ENCODE data around the gene BNIP1. TPM values are rescaled to one million over a fixed set of nuclear protein-coding genes. Genes with fewer than 3 reads are reported as not detected.
A peak's percentile ranks its signal among the peaks of the same experiment; 100 is the strongest.

The BNIP1 gene
- polyA plus RNA-seq, 3 donors, result 9.2 to 13.6 (median 9.8) TPM

DNA sequence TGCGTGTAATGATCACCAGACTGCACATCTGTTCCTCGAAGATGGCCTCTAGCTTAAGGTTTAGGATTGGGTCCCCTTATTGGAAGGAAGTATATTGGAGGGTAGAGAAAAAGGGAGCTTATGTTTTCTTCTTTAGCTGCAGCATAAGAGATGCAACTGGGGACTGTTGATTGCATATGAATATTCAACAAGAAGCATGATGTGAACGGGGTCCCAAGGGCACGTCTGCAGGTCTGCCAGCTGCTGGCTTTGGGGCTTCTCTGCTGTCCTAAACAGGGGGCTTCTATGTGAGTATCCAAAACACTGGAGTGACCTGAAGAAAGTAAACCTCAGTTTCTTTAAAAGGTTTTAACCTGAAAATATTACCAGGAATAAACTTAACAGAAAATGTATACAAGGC, 3.6 kb upstream of the BNIP1 start:
- no peak overlapping the region for H3K4me3 ChIP-seq (replicated peaks in 1 of 3; ENCODE audit: low read depth in 2 of 3, low read length in 3 of 3)

DNA sequence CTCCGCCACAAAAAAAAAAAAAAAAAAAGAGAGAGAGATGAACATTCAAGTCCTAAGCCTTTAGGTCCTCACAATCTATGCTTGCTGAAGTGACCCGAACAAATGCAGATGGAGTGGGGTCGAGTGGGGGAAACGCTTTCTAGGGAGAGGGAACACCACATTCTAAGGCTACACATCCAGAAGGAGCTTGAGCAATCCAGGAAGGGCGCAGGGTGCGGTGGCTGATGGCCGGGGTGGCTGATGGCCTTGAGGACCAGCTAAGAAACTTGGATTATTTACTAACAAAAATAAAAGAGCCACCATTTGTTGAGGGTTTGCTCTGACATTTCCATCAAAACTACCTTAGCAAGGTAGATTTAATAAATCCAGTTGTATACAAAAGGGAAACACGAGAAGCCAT, 764 bp upstream of the BNIP1 start:
- Histone ChIP-seq H4K20me1 (ENCODE audit: insufficient read depth, low read length) (no peaks in the 10 kb centered on the region), H3K4me3 (replicated peaks in 1 of 3; ENCODE audit: low read depth in 2 of 3, low read length in 3 of 3) (no peak overlapping the region), H3K4me1 (ENCODE audit: control insufficient read depth in 1 of 2, insufficient read depth in 2 of 2, low read length in 2 of 2) (peaks cover 5 to 11% of the 10 kb centered on the region in 2 donors), H3K27ac (ENCODE audit: low read depth in 1 of 2, low read length in 2 of 2) (no peak overlapping the region), H3K36me3 (replicated peaks in 1 of 2; ENCODE audit: control insufficient read depth in 1 of 2, insufficient read depth in 2 of 2, low read length in 2 of 2) (peaks cover 13 to 25% of the 10 kb centered on the region in 2 donors), H3K4me2 (replicated peaks; ENCODE audit: extremely low read depth, low read length, poor library complexity, severe bottlenecking) (no peak overlapping the region), H3K9ac (ENCODE audit: insufficient read depth, low read length, poor library complexity, severe bottlenecking) (no peak overlapping the region), H3K9me3 (replicated peaks in 1 of 2; ENCODE audit: control insufficient read depth in 1 of 2, insufficient read depth in 1 of 2, low read length in 2 of 2) (no peaks in the 10 kb centered on the region), H3K27me3 (ENCODE audit: control insufficient read depth in 2 of 2, insufficient read depth in 2 of 2, low read length in 2 of 2) (no peaks in the 10 kb centered on the region), H3K79me2 (ENCODE audit: insufficient read depth, low read length) (peaks cover 6% of the 10 kb centered on the region), H2AFZ (ENCODE audit: insufficient read depth, low read depth, low read length, poor library complexity, severe bottlenecking) (peak overlapping the region; percentile 91)
- TF ChIP-seq, protein P1, sequence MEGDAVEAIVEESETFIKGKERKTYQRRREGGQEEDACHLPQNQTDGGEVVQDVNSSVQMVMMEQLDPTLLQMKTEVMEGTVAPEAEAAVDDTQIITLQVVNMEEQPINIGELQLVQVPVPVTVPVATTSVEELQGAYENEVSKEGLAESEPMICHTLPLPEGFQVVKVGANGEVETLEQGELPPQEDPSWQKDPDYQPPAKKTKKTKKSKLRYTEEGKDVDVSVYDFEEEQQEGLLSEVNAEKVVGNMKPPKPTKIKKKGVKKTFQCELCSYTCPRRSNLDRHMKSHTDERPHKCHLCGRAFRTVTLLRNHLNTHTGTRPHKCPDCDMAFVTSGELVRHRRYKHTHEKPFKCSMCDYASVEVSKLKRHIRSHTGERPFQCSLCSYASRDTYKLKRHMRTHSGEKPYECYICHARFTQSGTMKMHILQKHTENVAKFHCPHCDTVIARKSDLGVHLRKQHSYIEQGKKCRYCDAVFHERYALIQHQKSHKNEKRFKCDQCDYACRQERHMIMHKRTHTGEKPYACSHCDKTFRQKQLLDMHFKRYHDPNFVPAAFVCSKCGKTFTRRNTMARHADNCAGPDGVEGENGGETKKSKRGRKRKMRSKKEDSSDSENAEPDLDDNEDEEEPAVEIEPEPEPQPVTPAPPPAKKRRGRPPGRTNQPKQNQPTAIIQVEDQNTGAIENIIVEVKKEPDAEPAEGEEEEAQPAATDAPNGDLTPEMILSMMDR (IDR thresholded peaks at IDR 0.05), result no peak
- Mint-ChIP-seq H3K9me3 (no peaks in the 10 kb centered on the region), H3K27me3 (ENCODE audit: low read depth in 3 of 3) (peaks cover 0 to 4% (median 0%) of the 10 kb centered on the region in 3 donors), H3K27ac (peak overlapping the region in 1 of 7 donors; percentile 4), H3K4me1 (peaks cover 4% of the 10 kb centered on the region), H3K36me3 (peaks cover 12 to 20% of the 10 kb centered on the region in 2 donors), H3K4me3 (no peak overlapping the region)
- intact Hi-C loops (cut with micrococcal nuclease), result loop anchor here (10.0 kb wide), 1 partner anchor 159 kb away; the partner anchor contains the start of gene ATP6V0E1 (in 2 of the 2)
- WGBS (ENCODE audit: insufficient coverage), result no CpG with 5 or more reads among the region's 8 CpGs
- DNase-seq, result no peak

More for the DNA sequence above, 3.6 kb upstream of the BNIP1 start:
- Histone ChIP-seq H3K4me1 (ENCODE audit: control insufficient read depth in 1 of 2, insufficient read depth in 2 of 2, low read length in 2 of 2) (peaks cover 5 to 11% of the 10 kb centered on the region in 2 donors), H3K79me2 (ENCODE audit: insufficient read depth, low read length) (peaks cover 6% of the 10 kb centered on the region), H3K4me2 (replicated peaks; ENCODE audit: extremely low read depth, low read length, poor library complexity, severe bottlenecking) (no peak overlapping the region), H3K27ac (ENCODE audit: low read depth in 1 of 2, low read length in 2 of 2) (no peak overlapping the region), H4K20me1 (ENCODE audit: insufficient read depth, low read length) (no peaks in the 10 kb centered on the region), H2AFZ (ENCODE audit: insufficient read depth, low read depth, low read length, poor library complexity, severe bottlenecking) (no peak overlapping the region), H3K27me3 (ENCODE audit: control insufficient read depth in 2 of 2, insufficient read depth in 2 of 2, low read length in 2 of 2) (no peaks in the 10 kb centered on the region), H3K36me3 (replicated peaks in 1 of 2; ENCODE audit: control insufficient read depth in 1 of 2, insufficient read depth in 2 of 2, low read length in 2 of 2) (peaks cover 7 to 31% of the 10 kb centered on the region in 2 donors), H3K9ac (ENCODE audit: insufficient read depth, low read length, poor library complexity, severe bottlenecking) (no peak overlapping the region), H3K9me3 (replicated peaks in 1 of 2; ENCODE audit: control insufficient read depth in 1 of 2, insufficient read depth in 1 of 2, low read length in 2 of 2) (no peaks in the 10 kb centered on the region)
- no peak overlapping the region for H3K27ac Mint-ChIP-seq
- DNase-seq, result no peak
- peaks cover 4% of the 10 kb centered on the region for H3K4me1 Mint-ChIP-seq
- H3K9me3 Mint-ChIP-seq, result no peaks in the 10 kb centered on the region
- WGBS (ENCODE audit: insufficient coverage), result 83% methylated on average over 3 of the region's 4 CpGs
- peaks cover 16 to 19% of the 10 kb centered on the region in 2 donors for H3K36me3 Mint-ChIP-seq
- no peak overlapping the region for H3K4me3 Mint-ChIP-seq
- intact Hi-C loops (cut with micrococcal nuclease), result loop anchor here (10.0 kb wide), 1 partner anchor 156 kb away; the partner anchor contains the start of gene ATP6V0E1 (in 2 of the 2)
- peaks cover 0 to 4% (median 0%) of the 10 kb centered on the region in 3 donors for H3K27me3 Mint-ChIP-seq (ENCODE audit: low read depth in 3 of 3)
- TF ChIP-seq, protein P1 (IDR thresholded peaks at IDR 0.05), result no peak

Measured in CD14-positive monocyte (primary cell).